ENCODE measurements around the gene MYOZ2.

DNA sequence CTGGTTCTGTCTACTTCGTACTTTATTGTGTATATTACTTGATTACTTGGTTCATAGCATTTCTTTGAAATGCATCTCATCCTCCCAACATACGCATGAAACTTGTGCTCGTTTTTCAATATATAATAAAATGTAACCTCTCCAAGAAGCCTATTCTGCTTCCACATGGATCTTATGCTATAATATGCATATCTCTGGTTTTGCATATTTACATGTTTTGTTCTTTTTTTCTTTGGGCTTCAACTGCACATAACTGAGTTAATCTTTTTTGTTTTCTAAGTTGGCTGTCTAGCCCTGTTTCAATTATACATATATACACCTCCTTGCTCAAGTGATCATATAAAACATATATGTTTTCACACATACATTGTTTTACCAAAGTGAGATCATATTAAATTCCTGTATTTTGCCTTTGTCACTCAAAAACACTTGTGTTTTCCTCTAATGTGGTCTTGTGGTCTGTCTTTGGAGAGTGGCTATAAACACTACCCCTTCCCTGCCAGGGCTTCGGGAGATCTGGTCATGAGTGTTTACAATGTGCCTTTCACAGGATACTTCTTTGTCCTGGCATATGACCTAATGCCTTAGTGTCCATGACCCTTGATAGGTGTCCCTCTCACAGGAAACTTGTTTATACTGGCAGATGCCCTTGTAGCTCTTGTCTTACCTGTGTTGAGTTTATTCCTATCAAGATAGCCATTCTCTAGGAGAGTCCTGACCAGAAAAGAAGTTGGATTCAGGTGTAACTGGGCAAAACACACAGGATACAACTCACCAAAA lies 94.5 kb downstream of the MYOZ2 start:
- TF ChIP-seq CTCF (IDR thresholded peaks at IDR 0.05) (no peak), POLR2AphosphoS5 (IDR thresholded peaks at IDR 0.05) (no peak)

Measured in esophagus muscularis mucosa (tissue), 3 donors.